Measurements from ENCODE around the gene ITGAV.

The ITGAV gene

DNA sequence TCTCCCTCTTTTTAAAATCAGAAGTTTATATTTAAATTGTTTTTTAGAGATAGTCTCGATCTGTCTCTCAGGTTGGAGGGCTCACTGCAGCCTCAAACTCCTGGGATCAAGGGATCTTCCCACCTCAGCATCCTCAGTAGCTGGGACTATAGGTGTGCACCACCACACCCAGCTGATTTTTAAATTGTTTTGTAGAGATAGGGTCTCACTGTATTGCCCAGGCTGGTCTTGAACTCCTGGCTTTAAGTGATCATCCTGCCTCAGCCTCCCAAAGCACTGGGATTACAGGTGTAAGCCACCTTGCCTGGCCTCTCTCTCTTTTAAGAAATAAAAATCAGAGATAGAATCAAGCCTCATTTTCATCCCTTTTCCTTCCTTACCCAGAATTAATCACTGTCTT lies 126.1 kb downstream of the ITGAV start:
- DNase-seq (ENCODE audit: low read depth in 3 of 3, low spot score in 1 of 3): no peak

DNA sequence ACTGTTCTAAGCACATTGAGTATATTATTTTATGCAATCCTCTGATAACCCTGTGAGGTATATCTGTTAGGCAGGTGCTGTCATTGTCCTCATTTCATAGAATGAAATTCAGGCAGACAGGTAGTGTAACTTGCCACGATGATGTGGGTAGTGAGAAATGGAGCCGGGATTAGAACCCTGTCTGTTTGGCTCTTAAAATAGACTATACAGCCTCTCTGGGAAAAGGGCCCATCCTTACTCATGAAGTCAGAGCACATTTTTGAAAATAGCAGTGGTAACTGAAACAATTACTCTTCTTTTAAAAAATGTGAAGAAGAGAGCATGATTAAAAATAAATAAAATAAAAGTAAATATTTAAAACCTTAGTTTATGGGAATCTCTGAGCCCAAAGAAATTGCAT lies 127.0 kb downstream of the ITGAV start:
- no peak for DNase-seq (ENCODE audit: low read depth in 3 of 3, low spot score in 1 of 3)

GRCh38 chr2:186717320-186718007 lies 127.6 kb downstream of the ITGAV start:
- DNase-seq (ENCODE audit: low read depth in 3 of 3, low spot score in 1 of 3): no peak

GRCh38 chr2:186718122-186718521 lies 128.3 kb downstream of the ITGAV start:
- DNase-seq (ENCODE audit: low read depth in 3 of 3, low spot score in 1 of 3): no peak

DNA sequence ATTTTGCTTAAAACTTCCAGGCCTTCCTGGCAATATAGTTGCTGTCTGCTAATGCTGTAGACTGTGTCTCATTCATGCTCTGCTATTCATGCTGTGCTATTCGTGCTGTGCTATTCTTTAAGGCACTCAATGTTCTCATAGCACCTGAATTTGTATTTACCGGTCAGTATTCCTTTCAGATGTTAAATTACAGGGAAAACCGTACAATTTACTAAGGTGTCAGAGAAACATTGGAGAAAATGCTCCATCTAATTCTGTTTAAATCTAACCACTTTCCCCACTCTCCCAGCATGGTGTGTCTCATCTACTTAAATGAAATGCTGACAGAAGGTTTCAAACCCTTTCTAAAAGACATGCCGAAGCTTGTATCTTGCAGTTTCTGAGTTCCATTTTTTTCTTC lies 129.0 kb downstream of the ITGAV start:
- no peak for DNase-seq (ENCODE audit: low read depth in 3 of 3, low spot score in 1 of 3)

- no peak for DNase-seq (ENCODE audit: low read depth in 3 of 3, low spot score in 1 of 3)
Observed at GRCh38 chr2:186721956-186722355, 132.1 kb downstream of the ITGAV start.

DNA sequence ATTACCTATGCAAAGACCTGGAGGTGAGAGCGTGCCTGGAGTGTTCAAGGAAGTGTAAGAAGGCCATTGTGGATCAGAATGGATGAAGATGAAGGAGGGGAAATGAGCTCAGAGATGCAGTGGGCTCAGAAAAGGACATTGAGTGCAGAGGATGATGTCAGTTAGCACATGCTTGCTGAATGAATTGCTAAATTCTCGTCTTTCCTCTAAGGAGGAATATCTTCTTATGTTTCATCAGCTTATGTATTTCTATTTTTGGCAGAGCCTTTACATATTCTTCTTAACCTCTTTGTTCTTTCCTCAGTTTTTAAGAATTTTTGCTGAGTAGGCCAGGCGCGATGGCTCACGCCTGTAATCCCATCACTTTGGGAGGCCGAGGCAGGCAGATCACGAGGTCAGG lies 134.9 kb downstream of the ITGAV start:
- no peak for DNase-seq (ENCODE audit: low read depth in 3 of 3, low spot score in 1 of 3)

- no peak for DNase-seq (ENCODE audit: low read depth in 3 of 3, low spot score in 1 of 3)
Observed at GRCh38 chr2:186725783-186726182, 135.9 kb downstream of the ITGAV start.

DNA sequence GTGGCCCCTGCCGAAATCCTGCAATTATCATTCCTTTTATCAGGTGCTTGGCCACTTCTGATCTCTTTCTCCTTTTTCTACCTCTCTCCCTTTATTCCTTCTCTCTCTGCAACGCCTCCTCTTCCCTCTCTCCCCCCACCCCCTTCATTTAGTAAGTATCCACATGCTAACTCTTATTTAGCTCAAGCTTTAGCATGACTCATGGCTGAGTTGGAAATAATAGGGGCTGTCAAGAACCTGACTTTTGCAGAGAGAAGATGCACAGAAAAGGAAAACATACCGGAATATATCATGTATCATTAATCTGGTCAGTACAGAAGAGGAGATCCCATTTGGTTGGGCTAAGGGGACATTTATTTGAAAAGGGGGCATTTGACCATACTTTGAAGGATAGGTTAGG lies 137.1 kb downstream of the ITGAV start:
- DNase-seq (ENCODE audit: low read depth in 3 of 3, low spot score in 1 of 3): no peak

- no peak for DNase-seq (ENCODE audit: low read depth in 3 of 3, low spot score in 1 of 3)
Observed at GRCh38 chr2:186728631-186729030, 138.8 kb downstream of the ITGAV start.

Data from stimulated activated CD4-positive, alpha-beta T cell treated with anti-CD3 and anti-CD28 coated beads, TNF-alpha, amount 100 ng/mL, for 1 hour (primary cell).